Left renal pelvis (tissue), 4 donors: ENCODE measurements around the gene SMIM24. TPM values are rescaled to one million over a fixed set of nuclear protein-coding genes. Genes with fewer than 3 reads are reported as not detected.
"Not testable (repeated sequence)": the region's sequence is repeated elsewhere in the genome, so short reads cannot be mapped to it uniquely, and the experiment has no call there.

ENCODE experiments used
- DNase-seq, 4 donors: peaks; one replicate each; pipeline ENCODE4 v3.0.0-alpha.2; 2013; ENCODE audit warnings: low read depth in 4 of 4, low spot score in 3 of 4
- polyA plus RNA-seq, 4 donors: library from polyadenylated mRNA; unstranded; fragments of 120-200 nt; gene quantifications; one replicate each; pipeline ENCODE4 v1.2.1, GENCODE V29; 2013; ENCODE audit not compliant: insufficient read length in 4 of 4

SMIM24 gene
- polyA plus RNA-seq: 100 to 1,000 TPM in 3 of 4 donors, 10 to 100 TPM in 1; 13.5 to 564 (median 408) TPM

GRCh38 chr19:3480383-3481091 lies at the start of gene SMIM24:
Gene SMIM24, minus strand, starts transcription at chr19:3480525. Its CDS starts 62 bp downstream, at chr19:3480463.
- no peak for DNase-seq

DNA sequence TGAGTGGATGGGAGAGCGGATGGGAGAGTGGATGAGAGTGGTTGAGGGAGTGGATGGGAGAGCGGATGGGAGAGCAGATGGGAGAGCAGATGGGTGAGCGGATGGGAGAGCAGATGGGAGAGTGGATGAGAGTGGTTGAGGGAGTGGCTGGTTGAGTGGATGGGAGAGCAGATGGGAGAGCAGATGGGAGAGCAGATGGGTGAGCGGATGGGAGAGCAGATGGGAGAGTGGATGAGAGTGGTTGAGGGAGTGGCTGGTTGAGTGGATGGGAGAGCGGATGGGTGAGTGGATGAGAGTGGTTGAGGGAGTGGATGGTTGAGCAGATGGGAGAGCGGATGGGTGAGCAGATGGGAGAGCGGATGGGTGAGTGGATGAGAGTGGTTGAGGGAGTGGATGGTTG lies 49.0 kb upstream of the SMIM24 start:
- not testable (repeated sequence) for DNase-seq

DNA sequence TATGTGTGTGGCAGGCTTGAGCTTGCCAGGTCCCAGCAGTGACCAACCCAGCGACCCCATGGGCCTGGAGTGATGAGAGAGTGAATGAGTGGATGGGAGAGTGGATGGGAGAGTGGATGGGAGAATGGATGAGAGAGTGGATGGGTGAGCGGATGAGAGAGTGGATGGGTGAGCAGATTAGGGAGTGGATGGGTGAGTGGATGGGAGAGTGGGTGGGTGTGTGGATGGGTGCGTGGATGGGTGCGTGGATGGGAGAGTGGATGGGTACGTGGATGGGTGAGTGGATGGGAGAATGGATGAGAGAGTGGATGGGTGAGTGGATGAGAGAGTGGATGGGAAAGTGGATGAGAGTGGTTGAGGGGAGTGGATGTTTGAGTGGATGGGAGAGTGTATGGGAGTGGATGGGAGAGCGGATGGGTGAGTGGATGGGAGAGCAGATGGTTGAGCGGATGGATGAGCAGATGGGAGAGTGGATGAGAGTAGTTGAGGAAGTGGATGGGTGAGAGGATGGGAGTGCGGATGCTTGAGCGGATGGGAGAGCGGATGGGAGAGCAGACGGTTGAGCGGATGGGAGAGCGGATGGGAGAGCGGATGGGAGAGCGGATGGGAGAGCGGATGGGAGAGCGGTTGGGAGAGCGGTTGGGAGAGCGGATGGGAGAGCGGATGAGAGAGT lies 48.4 kb upstream of the SMIM24 start:
- DNase-seq: no peak

DNA sequence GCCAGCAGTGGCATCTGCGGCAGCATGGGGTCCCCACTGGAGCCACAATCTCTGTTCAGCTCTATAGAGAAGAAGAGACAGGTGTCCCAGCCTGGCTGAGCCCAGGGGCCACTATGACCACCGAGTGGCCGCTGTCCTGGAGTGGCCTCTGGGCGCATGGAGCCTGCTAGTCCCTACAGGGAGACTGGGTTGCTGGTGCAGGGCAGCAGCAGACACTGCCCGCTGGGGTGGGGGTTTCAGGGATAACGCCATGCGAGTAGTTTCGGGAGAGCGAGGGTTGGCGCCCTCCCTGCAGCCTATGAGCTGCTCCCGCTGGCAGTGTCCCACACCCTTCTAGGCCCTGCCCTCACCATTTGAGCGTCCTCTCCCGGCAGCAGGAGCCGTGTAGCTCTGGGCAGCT lies 47.8 kb upstream of the SMIM24 start:
- no peak for DNase-seq

- no peak for DNase-seq
These were observed 47.0 kb upstream of the SMIM24 start for GRCh38 chr19:3527238-3527910.

DNA sequence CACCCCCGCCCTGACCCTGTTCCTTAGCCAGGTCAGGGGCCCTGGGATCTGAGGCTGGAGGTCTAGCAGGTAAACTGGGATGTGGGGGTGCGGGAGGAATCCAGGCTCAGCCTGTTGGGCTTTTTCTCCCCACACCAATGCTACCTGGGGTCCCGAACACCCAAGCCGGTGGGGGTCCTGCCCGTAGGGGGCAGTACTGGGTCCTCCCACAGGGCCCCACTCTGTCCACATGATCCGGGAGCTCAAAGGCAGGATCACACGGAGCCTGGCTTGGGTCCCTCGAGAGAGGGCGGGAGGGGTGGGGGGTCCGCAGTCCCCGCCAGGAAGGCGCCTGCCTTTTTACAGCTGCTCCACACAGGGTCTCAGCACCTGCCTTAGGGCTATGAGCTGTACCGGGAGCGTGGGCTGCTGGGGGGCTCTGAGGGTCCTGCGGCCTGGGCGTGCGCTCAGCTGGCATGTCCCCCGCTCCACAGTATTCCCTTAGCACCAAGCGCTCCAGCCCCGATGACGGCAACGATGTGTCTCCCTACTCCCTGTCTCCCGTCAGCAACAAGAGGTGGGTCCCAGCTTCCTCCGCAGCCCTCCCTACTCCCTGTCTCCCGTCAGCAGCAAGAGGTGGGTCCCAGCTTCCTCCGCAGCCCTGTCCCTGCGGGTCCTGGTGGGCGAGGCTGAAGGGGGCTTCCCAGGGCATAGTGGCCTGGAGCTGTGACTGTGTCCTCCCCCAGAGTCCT lies 46.3 kb upstream of the SMIM24 start:
- no peak for DNase-seq

DNA sequence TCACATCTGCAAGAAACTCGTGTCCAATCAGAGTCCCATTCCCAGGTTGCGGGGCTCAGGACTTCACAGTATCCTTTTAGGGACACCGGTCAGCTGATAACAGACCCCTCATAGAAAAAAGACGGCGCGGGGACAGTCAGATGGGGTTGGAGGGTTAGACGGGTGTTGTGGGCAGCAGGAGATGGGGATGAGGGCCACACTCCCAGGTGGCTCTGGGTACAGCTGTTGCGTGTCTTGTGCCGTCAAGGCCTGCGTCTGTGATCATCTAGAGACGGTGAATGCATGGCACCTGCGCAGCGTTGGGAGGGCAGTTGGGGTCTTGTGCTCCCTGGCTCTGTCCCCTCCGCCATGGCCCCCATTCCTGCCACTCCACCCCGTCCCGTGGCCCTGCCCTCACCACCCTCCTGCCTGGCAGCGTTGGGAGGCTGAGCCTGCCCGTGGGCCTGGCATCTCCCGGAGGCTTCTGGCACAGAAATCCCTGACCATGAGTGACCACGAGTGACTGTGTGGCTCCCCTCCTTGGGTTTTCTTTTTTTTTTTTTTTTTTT lies 44.7 kb upstream of the SMIM24 start:
- no peak for DNase-seq

GRCh38 chr19:3524078-3524842 lies 43.9 kb upstream of the SMIM24 start:
- no peak for DNase-seq

DNA sequence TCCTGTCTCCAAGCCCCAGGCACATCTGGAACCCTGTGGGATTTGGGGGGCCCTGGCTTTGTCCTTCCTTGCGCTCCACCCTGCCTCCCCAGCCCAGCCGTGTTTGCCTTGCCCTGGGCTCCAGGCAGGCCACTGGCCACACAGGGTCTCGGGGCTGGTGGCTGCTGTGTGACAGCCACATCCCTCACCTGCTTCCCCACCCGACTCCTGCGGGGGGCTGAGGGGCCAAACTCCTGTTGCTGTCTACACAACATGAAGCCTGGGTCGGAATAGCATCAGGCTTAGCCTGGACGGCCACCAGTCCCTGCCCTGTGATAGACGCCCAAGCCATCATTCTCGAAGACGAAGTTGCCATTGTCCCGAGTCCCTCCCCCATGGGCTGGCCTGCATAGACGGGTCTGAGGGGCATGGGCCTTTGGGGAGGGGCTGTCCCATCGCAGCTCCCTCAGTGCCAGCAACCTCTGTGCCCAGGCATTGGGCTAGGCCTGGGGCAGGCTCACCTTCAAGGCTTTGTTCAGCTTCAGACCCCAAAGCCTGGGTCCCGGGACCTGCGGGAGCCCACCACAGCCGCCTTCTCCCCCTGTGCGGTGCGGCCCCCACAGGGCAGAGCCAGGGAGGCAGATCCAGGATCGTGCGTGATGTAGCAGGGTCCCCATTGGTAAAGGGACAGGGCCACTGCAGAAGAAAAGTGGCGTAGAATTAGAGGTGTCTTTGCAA lies 43.2 kb upstream of the SMIM24 start:
- DNase-seq: no peak

DNA sequence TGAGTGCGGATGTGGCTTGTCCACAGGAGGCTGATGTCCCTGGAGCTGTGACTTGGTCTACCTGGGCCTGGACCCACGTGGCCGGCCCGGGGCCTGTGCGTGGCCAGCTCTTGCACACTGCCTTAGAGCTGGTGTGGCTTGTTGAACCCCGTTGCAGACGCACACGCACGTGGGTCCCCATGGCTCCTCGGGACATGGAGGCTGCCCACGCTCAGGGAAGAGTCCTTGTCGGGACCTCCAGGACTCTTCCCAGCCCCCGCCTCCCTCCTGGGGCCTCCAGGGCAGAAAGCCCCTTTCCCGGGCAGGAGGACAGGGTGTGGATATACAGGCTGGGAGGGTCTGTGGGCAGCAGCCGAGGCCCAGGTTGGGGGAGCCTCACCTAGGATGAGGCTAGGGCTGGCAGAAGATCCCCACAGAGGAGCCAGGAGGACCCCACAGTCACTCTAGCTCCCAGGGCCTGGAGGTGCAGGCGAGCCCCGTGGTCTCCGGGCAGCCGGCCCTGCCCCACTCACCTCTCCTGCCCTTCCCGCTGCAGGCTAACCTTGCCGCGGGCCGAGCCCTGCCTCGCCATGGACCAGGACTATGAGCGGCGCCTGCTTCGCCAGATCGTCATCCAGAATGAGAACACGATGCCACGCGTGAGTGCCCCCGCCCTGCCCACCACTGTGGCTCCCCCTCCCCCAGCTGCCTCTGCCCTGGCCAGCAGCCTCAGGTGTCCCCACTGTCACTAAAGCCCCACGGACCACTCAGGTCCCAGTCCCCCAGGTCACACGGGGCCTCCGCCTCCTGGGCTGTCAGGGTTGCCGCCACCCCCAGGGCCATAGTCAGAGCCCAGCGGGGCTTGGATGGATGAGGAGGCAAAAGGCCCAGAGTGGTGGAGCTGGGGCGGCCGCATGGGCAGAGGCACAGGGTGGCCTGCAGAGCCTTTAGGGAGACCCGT lies 42.4 kb upstream of the SMIM24 start:
- DNase-seq: no peak

- no peak for DNase-seq
These were observed 40.8 kb upstream of the SMIM24 start for GRCh38 chr19:3521104-3521445.

GRCh38 chr19:3520166-3521103 lies 40.1 kb upstream of the SMIM24 start:
- no peak for DNase-seq

DNA sequence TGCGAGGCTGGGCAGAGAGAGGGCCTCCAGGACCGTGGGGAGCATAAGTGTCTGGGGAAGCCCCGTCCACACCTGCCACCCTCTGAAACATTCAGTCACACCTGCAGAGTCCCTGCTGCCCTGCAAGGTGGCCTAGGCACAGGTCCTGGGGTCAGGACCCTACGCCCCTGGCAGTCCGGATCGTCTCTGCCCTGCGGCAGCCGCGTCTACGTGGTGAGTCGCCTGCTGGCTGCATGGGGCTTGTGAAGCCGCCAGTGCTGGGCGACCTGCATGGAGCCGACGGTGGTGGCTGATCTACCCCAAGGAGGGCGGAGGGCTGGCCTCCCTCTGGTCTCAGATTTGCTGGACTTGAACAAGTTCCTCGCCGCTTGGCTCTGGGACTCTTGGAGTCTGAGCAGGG lies 38.8 kb upstream of the SMIM24 start:
- no peak for DNase-seq

DNA sequence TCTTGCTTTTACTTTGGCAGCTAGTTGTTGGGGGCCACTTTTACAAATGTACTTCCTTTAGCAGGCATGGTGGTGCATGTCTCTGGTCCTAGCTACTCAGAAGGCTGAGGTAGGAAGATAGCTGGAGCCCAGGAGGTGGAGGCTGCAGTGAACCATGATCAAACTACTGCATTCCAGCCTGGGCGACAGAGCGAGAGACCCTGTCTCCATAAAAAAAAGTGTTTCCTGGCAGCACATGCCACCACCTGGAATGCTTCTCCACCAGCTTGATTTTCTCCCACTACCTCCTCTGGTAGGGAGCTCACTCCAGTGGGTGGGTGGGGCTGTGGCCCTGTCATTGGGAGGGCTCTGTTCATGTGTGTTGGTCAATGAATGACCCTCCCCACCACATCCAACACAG lies 38.3 kb upstream of the SMIM24 start:
- DNase-seq: no peak

GRCh38 chr19:3518255-3518654 lies 37.9 kb upstream of the SMIM24 start:
- DNase-seq: no peak

DNA sequence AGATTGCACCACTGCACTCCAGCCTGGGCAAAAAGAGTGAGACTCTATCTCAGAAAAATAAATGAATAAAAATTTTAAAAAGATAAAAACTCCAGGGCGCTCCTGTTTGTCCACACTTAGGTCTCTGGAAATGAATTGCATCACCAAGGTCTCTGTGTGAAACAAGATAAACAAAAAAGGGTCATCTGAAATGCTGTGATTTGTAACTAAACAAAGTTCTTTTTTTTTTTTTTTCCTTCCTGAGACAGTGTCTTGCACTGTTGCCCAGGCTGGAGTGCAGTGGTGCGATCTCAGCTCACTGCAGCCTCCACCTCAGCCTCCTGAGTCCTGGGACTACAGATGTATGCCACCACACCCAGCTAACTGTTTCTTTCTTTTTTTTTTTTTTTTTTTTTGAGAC lies 37.3 kb upstream of the SMIM24 start:
- DNase-seq: no peak

GRCh38 chr19:3516675-3517207 lies 36.4 kb upstream of the SMIM24 start:
- no peak for DNase-seq
